ENCODE measurements around the gene GRIK4. TPM values are rescaled to one million over a fixed set of nuclear protein-coding genes. Genes with fewer than 3 reads are reported as not detected.

Gene GRIK4
- polyA plus RNA-seq, 2 donors = 0.09 to 0.12 TPM

DNA sequence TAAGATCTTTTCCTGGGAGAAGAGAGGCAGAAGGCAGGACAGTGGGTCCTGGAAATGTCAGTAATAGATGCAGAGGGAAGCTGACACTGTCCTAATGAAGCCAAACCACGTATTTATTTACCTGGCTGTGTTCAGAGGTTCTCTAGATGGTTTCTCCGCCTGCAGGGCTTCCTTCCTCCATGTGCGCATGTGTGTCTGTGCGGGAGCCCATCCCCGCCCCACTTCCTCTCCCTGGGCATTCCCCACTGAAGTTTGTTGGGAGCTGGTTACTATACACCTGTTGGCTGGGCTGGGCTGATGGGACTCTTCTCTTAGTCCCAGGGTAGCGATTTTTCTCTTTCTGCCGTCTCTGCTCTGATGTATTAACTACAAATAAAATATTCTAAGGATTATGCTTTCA, 307.5 kb downstream of the GRIK4 start:
- no peak overlapping the region for H3K4me3 ChIP-seq (ENCODE audit: low read depth in 1 of 2, low read length in 2 of 2)
- 38 to 39% methylated on average over 7 of the region's 7 CpGs for WGBS, 2 donors
- H3K9me3 ChIP-seq (ENCODE audit: control insufficient read depth in 2 of 2, insufficient read depth in 1 of 2, low read depth in 1 of 2, low read length in 1 of 2) = no peaks in the 10 kb centered on the region
- no peaks in the 10 kb centered on the region for H3K36me3 ChIP-seq (ENCODE audit: control insufficient read depth in 2 of 2, insufficient read depth in 2 of 2, low read length in 1 of 2)
- H3K27me3 ChIP-seq (ENCODE audit: control insufficient read depth in 1 of 2, insufficient read depth in 2 of 2, low read length in 2 of 2) = no peaks in the 10 kb centered on the region
- no peaks in the 10 kb centered on the region for H3K4me1 ChIP-seq (ENCODE audit: control insufficient read depth in 2 of 2, insufficient read depth in 2 of 2, low read length in 1 of 2)
- no peak overlapping the region for H3K27ac ChIP-seq (ENCODE audit: low read depth in 2 of 2, low read length in 1 of 2)

- Histone ChIP-seq H3K4me3 (ENCODE audit: low read depth in 1 of 2, low read length in 2 of 2) (no peak overlapping the region), H3K4me1 (ENCODE audit: control insufficient read depth in 2 of 2, insufficient read depth in 2 of 2, low read length in 1 of 2) (no peaks in the 10 kb centered on the region), H3K36me3 (ENCODE audit: control insufficient read depth in 2 of 2, insufficient read depth in 2 of 2, low read length in 1 of 2) (no peaks in the 10 kb centered on the region), H3K27me3 (ENCODE audit: control insufficient read depth in 1 of 2, insufficient read depth in 2 of 2, low read length in 2 of 2) (no peaks in the 10 kb centered on the region), H3K9me3 (ENCODE audit: control insufficient read depth in 2 of 2, insufficient read depth in 1 of 2, low read depth in 1 of 2, low read length in 1 of 2) (no peaks in the 10 kb centered on the region), H3K27ac (ENCODE audit: low read depth in 2 of 2, low read length in 1 of 2) (no peak overlapping the region)
- 76 to 79% methylated on average over 12 of the region's 12 CpGs for WGBS, 2 donors
Measured at GRCh38 chr11:120819437-120820365, 308.2 kb downstream of the GRIK4 start.

DNA sequence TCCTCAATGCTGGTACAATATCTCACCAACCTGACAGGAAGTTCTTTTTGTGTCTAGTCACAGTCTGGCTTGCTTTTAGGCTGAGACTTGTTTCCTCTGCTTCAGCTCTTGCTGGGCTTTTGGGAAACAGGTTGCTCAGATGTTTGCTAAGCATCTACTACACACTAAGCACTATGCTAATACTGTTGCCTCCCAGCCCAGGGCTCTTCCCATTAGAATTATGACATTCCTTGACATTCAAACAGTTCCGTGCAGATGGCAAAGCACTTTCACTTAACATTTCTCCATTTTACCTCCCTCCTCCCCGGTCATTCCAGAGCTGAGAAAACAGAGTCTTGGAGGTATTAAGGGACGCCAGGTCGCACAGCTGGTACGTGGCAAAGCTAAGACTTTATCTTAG, 311.6 kb downstream of the GRIK4 start:
- Histone ChIP-seq H3K27me3 (ENCODE audit: control insufficient read depth in 1 of 2, insufficient read depth in 2 of 2, low read length in 2 of 2) (no peaks in the 10 kb centered on the region), H3K4me1 (ENCODE audit: control insufficient read depth in 2 of 2, insufficient read depth in 2 of 2, low read length in 1 of 2) (no peaks in the 10 kb centered on the region)
- 80 to 88% methylated on average over 5 of the region's 5 CpGs for WGBS, 2 donors

GRCh38 chr11:120824242-120824641, 312.7 kb downstream of the GRIK4 start:
- Histone ChIP-seq H3K4me1 (ENCODE audit: control insufficient read depth in 2 of 2, insufficient read depth in 2 of 2, low read length in 1 of 2) (no peaks in the 10 kb centered on the region), H3K27ac (ENCODE audit: low read depth in 2 of 2, low read length in 1 of 2) (no peak overlapping the region), H3K9me3 (ENCODE audit: control insufficient read depth in 2 of 2, insufficient read depth in 1 of 2, low read depth in 1 of 2, low read length in 1 of 2) (no peaks in the 10 kb centered on the region), H3K27me3 (ENCODE audit: control insufficient read depth in 1 of 2, insufficient read depth in 2 of 2, low read length in 2 of 2) (no peaks in the 10 kb centered on the region), H3K4me3 (ENCODE audit: low read depth in 1 of 2, low read length in 2 of 2) (no peak overlapping the region), H3K36me3 (ENCODE audit: control insufficient read depth in 2 of 2, insufficient read depth in 2 of 2, low read length in 1 of 2) (no peaks in the 10 kb centered on the region)
- WGBS, 2 donors = 97 to 98% methylated on average over 5 of the region's 5 CpGs

More for the DNA sequence above, 311.6 kb downstream of the GRIK4 start:
- Histone ChIP-seq H3K9me3 (ENCODE audit: control insufficient read depth in 2 of 2, insufficient read depth in 1 of 2, low read depth in 1 of 2, low read length in 1 of 2) (no peaks in the 10 kb centered on the region), H3K27ac (ENCODE audit: low read depth in 2 of 2, low read length in 1 of 2) (no peak overlapping the region), H3K4me3 (ENCODE audit: low read depth in 1 of 2, low read length in 2 of 2) (no peak overlapping the region), H3K36me3 (ENCODE audit: control insufficient read depth in 2 of 2, insufficient read depth in 2 of 2, low read length in 1 of 2) (no peaks in the 10 kb centered on the region)

GRCh38 chr11:120827198-120827597, 315.6 kb downstream of the GRIK4 start:
- Histone ChIP-seq H3K27me3 (ENCODE audit: control insufficient read depth in 1 of 2, insufficient read depth in 2 of 2, low read length in 2 of 2) (no peaks in the 10 kb centered on the region), H3K9me3 (ENCODE audit: control insufficient read depth in 2 of 2, insufficient read depth in 1 of 2, low read depth in 1 of 2, low read length in 1 of 2) (no peaks in the 10 kb centered on the region), H3K4me1 (ENCODE audit: control insufficient read depth in 2 of 2, insufficient read depth in 2 of 2, low read length in 1 of 2) (no peaks in the 10 kb centered on the region), H3K36me3 (ENCODE audit: control insufficient read depth in 2 of 2, insufficient read depth in 2 of 2, low read length in 1 of 2) (no peaks in the 10 kb centered on the region), H3K27ac (ENCODE audit: low read depth in 2 of 2, low read length in 1 of 2) (no peak overlapping the region), H3K4me3 (ENCODE audit: low read depth in 1 of 2, low read length in 2 of 2) (no peak overlapping the region)
- WGBS, 2 donors = 78 to 79% methylated on average over 7 of the region's 7 CpGs

GRCh38 chr11:120827820-120828219, 316.3 kb downstream of the GRIK4 start:
- Histone ChIP-seq H3K4me3 (ENCODE audit: low read depth in 1 of 2, low read length in 2 of 2) (no peak overlapping the region), H3K27ac (ENCODE audit: low read depth in 2 of 2, low read length in 1 of 2) (no peak overlapping the region), H3K36me3 (ENCODE audit: control insufficient read depth in 2 of 2, insufficient read depth in 2 of 2, low read length in 1 of 2) (no peaks in the 10 kb centered on the region), H3K27me3 (ENCODE audit: control insufficient read depth in 1 of 2, insufficient read depth in 2 of 2, low read length in 2 of 2) (no peaks in the 10 kb centered on the region), H3K4me1 (ENCODE audit: control insufficient read depth in 2 of 2, insufficient read depth in 2 of 2, low read length in 1 of 2) (no peaks in the 10 kb centered on the region), H3K9me3 (ENCODE audit: control insufficient read depth in 2 of 2, insufficient read depth in 1 of 2, low read depth in 1 of 2, low read length in 1 of 2) (no peaks in the 10 kb centered on the region)
- 83 to 89% methylated on average over 3 of the region's 3 CpGs for WGBS, 2 donors

DNA sequence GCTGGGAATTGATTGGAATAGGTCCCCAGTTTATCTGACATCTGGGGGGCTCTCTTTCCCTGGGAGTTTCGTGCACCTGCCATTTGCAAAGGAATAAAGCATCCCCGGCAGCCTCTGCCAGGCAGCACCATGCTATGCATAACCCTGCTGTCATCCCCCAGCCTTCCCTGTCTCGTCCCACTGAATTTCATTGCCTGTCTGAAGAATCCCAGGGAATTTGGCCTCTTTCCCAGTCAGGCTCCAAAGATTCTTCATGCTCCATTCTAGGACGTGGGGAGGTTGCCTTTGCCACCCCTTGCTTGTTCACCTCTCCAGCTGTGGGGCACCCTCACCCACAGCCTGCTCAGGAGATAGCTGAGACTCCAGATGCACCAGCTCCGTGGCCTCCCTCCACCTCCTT, 317.3 kb downstream of the GRIK4 start:
- no peaks in the 10 kb centered on the region for H3K9me3 ChIP-seq (ENCODE audit: control insufficient read depth in 2 of 2, insufficient read depth in 1 of 2, low read depth in 1 of 2, low read length in 1 of 2)
- no peaks in the 10 kb centered on the region for H3K4me1 ChIP-seq (ENCODE audit: control insufficient read depth in 2 of 2, insufficient read depth in 2 of 2, low read length in 1 of 2)
- WGBS, 2 donors = 57 to 58% methylated on average over 5 of the region's 5 CpGs
- H3K27me3 ChIP-seq (ENCODE audit: control insufficient read depth in 1 of 2, insufficient read depth in 2 of 2, low read length in 2 of 2) = no peaks in the 10 kb centered on the region
- no peaks in the 10 kb centered on the region for H3K36me3 ChIP-seq (ENCODE audit: control insufficient read depth in 2 of 2, insufficient read depth in 2 of 2, low read length in 1 of 2)
- no peak overlapping the region for H3K27ac ChIP-seq (ENCODE audit: low read depth in 2 of 2, low read length in 1 of 2)
- no peak overlapping the region for H3K4me3 ChIP-seq (ENCODE audit: low read depth in 1 of 2, low read length in 2 of 2)

DNA sequence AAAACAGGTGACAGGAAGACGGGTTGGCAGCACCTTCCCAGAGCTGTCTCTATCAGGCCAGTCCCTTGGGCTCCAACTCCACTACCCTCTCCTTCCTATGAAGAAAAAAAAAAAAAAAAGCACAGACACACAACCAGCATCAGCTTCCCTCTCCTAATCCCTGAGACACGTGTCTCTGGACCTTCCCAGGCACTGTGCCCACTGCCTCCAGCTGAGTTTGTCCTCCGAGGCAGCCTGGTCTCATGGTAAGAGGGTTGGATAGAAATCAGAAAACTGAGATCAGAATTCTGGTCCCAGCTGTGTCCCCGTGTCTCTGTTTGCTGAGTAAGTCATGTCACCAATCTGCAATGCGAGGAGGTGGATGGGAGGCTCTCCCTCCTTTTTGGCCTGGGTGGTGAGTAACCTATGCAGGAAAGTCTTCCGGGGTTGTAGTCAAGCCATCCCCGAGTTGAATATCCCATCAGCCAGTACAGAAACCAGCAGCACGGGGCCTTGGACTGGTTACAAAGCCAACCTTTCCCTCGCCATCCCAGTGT, 318.6 kb downstream of the GRIK4 start:
- Histone ChIP-seq H3K4me1 (ENCODE audit: control insufficient read depth in 2 of 2, insufficient read depth in 2 of 2, low read length in 1 of 2) (no peaks in the 10 kb centered on the region), H3K9me3 (ENCODE audit: control insufficient read depth in 2 of 2, insufficient read depth in 1 of 2, low read depth in 1 of 2, low read length in 1 of 2) (no peaks in the 10 kb centered on the region), H3K27me3 (ENCODE audit: control insufficient read depth in 1 of 2, insufficient read depth in 2 of 2, low read length in 2 of 2) (no peaks in the 10 kb centered on the region), H3K4me3 (ENCODE audit: low read depth in 1 of 2, low read length in 2 of 2) (no peak overlapping the region), H3K36me3 (ENCODE audit: control insufficient read depth in 2 of 2, insufficient read depth in 2 of 2, low read length in 1 of 2) (no peaks in the 10 kb centered on the region), H3K27ac (ENCODE audit: low read depth in 2 of 2, low read length in 1 of 2) (no peak overlapping the region)
- 67 to 72% methylated on average over 9 of the region's 9 CpGs for WGBS, 2 donors

- H3K27me3 ChIP-seq (ENCODE audit: control insufficient read depth in 1 of 2, insufficient read depth in 2 of 2, low read length in 2 of 2) = no peaks in the 10 kb centered on the region
- no peaks in the 10 kb centered on the region for H3K36me3 ChIP-seq (ENCODE audit: control insufficient read depth in 2 of 2, insufficient read depth in 2 of 2, low read length in 1 of 2)
- H3K4me3 ChIP-seq (ENCODE audit: low read depth in 1 of 2, low read length in 2 of 2) = no peak overlapping the region
- H3K27ac ChIP-seq (ENCODE audit: low read depth in 2 of 2, low read length in 1 of 2) = no peak overlapping the region
- 44 to 68% methylated on average over 20 of the region's 20 CpGs for WGBS, 2 donors
- H3K4me1 ChIP-seq (ENCODE audit: control insufficient read depth in 2 of 2, insufficient read depth in 2 of 2, low read length in 1 of 2) = no peaks in the 10 kb centered on the region
- no peaks in the 10 kb centered on the region for H3K9me3 ChIP-seq (ENCODE audit: control insufficient read depth in 2 of 2, insufficient read depth in 1 of 2, low read depth in 1 of 2, low read length in 1 of 2)
Measured at GRCh38 chr11:120832481-120833238, 321.1 kb downstream of the GRIK4 start.
